Sciatic nerve (tissue), 2 donors: ENCODE data around the gene NAP1L4. TPM values are rescaled to one million over a fixed set of nuclear protein-coding genes. Genes with fewer than 3 reads are reported as not detected.

Experiments used
- ATAC-seq: fragments of 200-7000 bp; cut with Tn5 transposase; one replicate; pipeline ENCODE4 v1.9.1; 2020; ENCODE audit warnings: mild to moderate bottlenecking, moderate library complexity
- DNase-seq: peaks from one replicate; pipeline ENCODE4 v3.0.0-alpha.2; 2020; ENCODE audit warnings: low spot score
- intact Hi-C: fragments of 100-400 bp; cut with DNase I; formaldehyde crosslinking; loops from one replicate; pipeline ENCODE4 v1.14.2; 2022
- total RNA-seq: library from RNA; stranded (reverse); fragmentation: NEBNext Ultra II Directional; extraction: Animal tissue kit (Norgen Biotek cat#: 25700); gene quantifications from one replicate; pipeline ENCODE4 v1.2.1, GENCODE V29; 2021
- donor health status: DM: no; HTN: no; CAD: no.
- donor health status: DM: no; HTN: no; CAD: no.

The NAP1L4 gene
- total RNA-seq, 1 donor from 2014 or later: 173 TPM

DNA sequence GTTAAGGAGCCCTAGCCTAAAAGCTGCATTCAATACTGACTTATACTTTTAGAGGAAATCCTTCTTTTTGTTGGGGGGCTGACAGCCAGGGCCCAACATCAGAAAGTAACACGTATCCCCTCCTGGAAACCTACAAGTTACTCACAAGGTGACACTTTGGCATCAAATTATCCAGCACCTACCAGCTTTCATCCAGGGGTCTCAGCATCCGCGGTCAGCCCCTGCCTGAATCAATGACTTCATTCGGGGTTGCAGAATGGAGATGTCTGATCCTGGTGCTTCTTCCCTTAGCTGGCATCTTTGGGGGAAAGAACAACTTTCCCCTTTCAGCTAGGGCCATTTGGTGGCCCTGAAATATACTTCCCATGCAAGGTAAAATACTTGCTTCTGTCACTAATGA, 5.3 kb upstream of the NAP1L4 start:
- intact Hi-C loops: no loop called here
- DNase-seq (no peak), ATAC-seq (no peak)

GRCh38 chr11:2996976-2997375, 4.8 kb upstream of the NAP1L4 start:
- ATAC-seq (no peak), DNase-seq (no peak)
- intact Hi-C loops: no loop called here

DNA sequence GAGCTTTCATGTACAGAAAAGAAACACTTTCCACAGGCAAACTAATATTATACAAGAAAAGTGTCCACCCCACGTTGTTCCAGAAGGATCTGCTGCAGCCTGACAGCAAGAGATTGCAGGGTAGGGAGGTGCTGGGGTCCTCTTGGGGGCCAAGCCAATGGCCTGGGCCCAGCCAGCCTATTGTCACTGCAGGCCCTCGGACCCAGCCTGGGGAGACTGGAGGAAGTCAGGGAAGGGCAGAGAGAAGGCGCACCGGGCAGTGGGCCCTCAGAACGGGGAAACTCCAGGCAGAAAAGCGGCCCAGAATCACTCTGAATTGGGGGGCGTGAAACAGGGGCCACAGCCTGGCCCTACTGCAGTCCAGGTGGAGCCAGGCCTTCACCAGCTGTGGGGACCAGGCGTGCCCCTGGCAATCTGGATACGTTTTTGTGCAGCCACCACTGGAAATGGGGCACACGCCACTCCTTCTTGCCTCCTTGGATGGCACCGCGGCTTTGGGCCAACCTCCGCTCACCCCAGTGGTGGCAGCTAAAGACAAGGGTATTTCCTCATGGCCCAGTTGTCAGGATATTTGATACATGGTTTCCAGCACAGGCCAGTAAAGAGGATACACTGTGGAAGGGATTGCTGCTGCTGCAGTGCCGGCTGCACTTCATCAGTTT, 3.9 kb upstream of the NAP1L4 start:
- intact Hi-C loops: no loop called here
- DNase-seq (no peak), ATAC-seq (no peak)

DNA sequence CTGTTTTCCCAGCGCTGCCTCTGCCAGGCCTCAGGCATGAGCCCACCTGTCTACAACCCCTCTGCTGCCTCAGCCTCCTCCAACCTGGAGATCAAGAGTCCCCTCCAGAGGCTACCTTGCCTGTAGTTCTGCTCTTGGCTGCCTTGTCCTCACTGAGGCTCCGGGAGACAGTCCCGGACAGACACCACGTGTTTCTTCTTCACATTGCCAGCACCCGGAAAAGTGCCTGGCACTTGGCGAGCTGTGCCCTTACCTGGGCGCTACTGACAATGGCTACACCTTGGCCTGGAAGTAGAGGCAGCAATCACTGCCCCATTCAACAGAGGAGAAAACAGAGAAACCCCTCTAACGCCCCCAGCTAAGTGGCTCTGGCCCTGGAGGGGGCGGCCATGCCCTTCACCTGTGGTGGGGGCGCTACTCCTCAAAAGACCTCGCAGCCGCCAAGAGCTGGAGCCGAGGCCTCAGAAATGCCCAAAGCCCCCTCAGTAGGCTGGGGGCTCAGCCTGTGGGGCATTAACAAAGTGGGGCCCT, 3.0 kb upstream of the NAP1L4 start:
- no peak for ATAC-seq
- DNase-seq: no peak
- intact Hi-C loops: no loop called here

GRCh38 chr11:2994336-2994730, 2.2 kb upstream of the NAP1L4 start:
- no peak for ATAC-seq
- no peak for DNase-seq
- intact Hi-C loops: no loop called here

DNA sequence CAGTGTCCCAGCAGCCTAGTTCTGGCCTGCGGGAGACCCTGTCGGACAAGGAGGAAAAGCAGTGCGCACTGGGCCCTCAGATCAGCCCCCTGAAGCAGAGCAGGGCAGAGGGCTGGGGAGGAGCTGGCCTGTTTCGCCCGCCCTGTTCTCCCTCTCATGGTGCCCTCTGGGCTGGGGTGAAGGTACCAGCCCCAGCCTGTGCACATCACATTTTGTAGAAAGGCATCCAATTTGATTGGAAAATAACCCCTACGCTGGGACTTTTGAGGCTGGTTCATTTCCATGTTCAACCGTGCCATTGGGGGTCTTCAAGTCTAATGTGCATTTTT, 832 bp upstream of the NAP1L4 start:
- no peak for ATAC-seq
- no peak for DNase-seq
- intact Hi-C loops: no loop called here

GRCh38 chr11:2991452-2992233, 486 bp downstream of the NAP1L4 start:
- intact Hi-C loops: no loop called here
- peak; percentile 74 for DNase-seq
- ATAC-seq: peak; percentile 30

- intact Hi-C loops: no loop called here
- ATAC-seq: no peak
- DNase-seq: no peak
Measured at GRCh38 chr11:2990617-2991451, 1.3 kb downstream of the NAP1L4 start.

GRCh38 chr11:2989551-2989950, 2.6 kb downstream of the NAP1L4 start:
- no peak for ATAC-seq
- intact Hi-C loops: no loop called here
- DNase-seq: no peak

DNA sequence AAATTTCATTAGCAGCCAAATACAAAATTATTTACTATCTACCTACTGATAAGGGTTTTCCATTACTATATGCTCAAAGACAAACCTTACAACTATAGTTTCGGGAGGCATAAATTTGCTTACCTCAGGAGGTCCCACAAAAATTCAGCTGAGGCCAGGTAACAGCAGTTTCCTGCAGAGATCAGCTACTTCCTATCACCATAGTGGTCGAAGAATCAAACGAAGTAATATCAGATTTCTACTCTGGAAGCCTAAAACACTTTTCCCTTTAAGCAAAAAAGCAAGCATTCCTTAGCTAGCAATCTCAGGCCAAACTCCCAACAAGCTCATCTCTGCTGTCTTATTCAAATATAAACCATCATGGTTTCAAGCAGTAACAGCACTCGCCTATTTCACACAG, 3.1 kb downstream of the NAP1L4 start:
- ATAC-seq: no peak
- no peak for DNase-seq
- intact Hi-C loops: no loop called here

GRCh38 chr11:2987881-2988861, 4.0 kb downstream of the NAP1L4 start:
- no peak for DNase-seq
- no peak for ATAC-seq
- intact Hi-C loops: no loop called here

GRCh38 chr11:2983908-2984307, 8.2 kb downstream of the NAP1L4 start:
- intact Hi-C loops: no loop called here
- no peak for ATAC-seq
- no peak for DNase-seq

DNA sequence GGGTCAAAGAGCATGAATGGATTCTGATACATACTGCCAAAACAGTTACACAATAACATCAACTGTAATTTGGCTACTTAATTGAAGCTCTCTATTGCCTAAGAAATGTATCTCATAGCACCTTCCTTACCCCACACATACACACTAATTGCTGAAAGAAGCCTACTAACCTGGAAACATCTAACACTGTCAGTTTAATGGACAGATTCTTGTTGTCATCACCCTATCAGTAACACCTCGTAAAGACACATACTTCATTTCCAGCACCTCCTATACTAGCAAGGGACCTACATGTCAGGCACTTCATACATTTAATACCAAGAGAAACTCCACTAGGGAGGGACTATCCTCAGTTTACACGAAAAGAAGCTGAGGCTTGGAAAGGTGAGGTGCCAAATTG, 9.9 kb downstream of the NAP1L4 start:
- ATAC-seq: no peak
- DNase-seq: no peak
- intact Hi-C loops: no loop called here

GRCh38 chr11:2981130-2981529, 11.0 kb downstream of the NAP1L4 start:
- ATAC-seq (no peak), DNase-seq (no peak)
- intact Hi-C loops: no loop called here

DNA sequence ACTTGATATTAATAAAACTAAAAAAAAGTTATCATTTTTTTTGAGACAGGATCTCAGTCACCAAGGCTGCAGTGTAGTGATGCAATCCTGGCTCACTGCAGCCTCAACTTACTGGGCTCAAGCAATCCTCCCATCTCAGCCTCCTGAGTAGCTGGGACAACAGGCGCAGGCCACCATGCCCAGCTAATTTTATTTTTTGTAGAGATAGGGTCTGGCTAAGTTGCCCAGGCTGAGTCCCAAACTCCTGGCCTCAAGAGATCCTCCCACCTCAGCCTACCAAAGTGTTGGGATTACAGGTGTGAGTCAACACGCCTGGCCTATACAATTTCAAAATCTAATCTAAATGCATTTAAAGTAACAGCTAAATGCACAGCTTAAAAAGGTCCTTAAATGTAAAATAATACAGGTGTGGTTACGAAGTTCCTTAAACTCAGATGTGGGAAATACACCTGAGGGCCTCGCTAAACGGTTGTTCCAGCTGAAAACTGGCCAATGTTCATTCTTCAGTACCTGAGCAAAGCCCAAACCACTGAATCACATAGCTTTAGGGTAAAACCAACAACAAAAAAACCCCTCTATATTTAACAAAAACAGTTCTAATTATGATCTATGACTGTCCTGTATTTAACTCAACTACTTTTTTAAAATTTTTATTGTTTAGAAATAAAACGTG, 11.8 kb downstream of the NAP1L4 start:
- DNase-seq (no peak), ATAC-seq (no peak)
- intact Hi-C loops: no loop called here

GRCh38 chr11:2977113-2977512, 15.0 kb downstream of the NAP1L4 start:
- no peak for DNase-seq
- no peak for ATAC-seq
- intact Hi-C loops: loop anchor here (5.0 kb wide), 1 partner anchor 435 kb away; no protein-coding TSS in a partner anchor

DNA sequence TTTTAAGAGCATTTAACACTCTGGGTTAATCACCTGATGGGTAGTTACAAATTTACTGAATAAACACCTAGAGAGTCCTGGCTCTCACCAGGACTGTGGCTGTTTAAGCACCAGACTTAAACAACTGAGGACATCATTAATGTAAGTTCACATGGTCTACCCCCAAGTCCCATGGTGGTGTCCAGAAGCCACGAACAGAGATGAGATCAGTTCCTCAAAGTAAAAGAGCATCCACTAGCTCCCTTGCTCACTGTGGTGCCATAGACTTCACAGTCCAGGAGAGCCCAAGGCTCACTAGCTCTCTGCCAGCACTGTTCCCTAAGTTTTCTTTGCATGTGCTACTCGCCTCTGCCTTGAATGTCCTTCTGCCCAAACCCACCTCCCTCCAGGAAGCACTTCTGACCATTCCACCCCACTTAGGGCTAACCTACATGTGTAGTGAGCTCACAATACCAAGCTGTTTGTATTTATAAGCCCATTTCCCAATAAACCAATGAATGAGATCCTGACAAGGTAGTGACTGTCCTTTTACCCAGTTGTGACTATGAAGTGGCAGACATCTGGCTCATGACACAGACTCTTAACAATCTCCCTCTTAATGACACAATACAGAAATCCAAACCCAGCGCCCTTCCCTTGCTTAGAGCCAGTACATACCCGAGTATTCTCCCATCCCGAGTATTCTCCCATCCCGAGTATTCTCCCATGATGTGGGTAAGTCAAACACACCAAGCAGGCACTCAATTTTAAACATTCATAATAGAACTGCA, 15.7 kb downstream of the NAP1L4 start:
- ATAC-seq (no peak), DNase-seq (no peak)
- intact Hi-C loops: loop anchor here (5.0 kb wide), 1 partner anchor 434 kb away; no protein-coding TSS in a partner anchor
